Upper lobe of left lung (tissue), 4 donors: Measurements from ENCODE around the gene SAMSN1.

Experiments
- EP300 ChIP-seq, 4 donors: sonication (generic); formaldehyde crosslinking; IDR thresholded peaks; one replicate each; pipeline ENCODE4 v1.5.1; 2017; ENCODE audit warnings: antibody characterized with exemption in 4 of 4, control low read depth in 2 of 4
- POLR2AphosphoS5 ChIP-seq, 2 donors: sonication (generic); formaldehyde crosslinking; IDR thresholded peaks; one replicate each; pipeline ENCODE4 v1.5.1; 2017; ENCODE audit warnings: antibody characterized with exemption in 2 of 2
- TF ChIP-seq, protein P1 (sequence below), 6 experiments: fragments of 450-650 bp in 4 of 6; fragments of 200-600 bp in 2 of 6; sonication (generic) in 2 of 6; IDR thresholded peaks; one replicate each; pipeline ENCODE4 v1.5.1; 2016 to 2019; ENCODE audit warnings: antibody characterized with exemption in 6 of 6

- TF ChIP-seq, protein P1, sequence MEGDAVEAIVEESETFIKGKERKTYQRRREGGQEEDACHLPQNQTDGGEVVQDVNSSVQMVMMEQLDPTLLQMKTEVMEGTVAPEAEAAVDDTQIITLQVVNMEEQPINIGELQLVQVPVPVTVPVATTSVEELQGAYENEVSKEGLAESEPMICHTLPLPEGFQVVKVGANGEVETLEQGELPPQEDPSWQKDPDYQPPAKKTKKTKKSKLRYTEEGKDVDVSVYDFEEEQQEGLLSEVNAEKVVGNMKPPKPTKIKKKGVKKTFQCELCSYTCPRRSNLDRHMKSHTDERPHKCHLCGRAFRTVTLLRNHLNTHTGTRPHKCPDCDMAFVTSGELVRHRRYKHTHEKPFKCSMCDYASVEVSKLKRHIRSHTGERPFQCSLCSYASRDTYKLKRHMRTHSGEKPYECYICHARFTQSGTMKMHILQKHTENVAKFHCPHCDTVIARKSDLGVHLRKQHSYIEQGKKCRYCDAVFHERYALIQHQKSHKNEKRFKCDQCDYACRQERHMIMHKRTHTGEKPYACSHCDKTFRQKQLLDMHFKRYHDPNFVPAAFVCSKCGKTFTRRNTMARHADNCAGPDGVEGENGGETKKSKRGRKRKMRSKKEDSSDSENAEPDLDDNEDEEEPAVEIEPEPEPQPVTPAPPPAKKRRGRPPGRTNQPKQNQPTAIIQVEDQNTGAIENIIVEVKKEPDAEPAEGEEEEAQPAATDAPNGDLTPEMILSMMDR (IDR thresholded peaks at IDR 0.05), result no peak
- TF ChIP-seq POLR2AphosphoS5 (IDR thresholded peaks at IDR 0.05) (no peak), EP300 (IDR thresholded peaks at IDR 0.05) (peak in 1 of 4 donors; percentile 8)
Observed at GRCh38 chr21:14567331-14568279, 21.5 kb upstream of the SAMSN1 start.
